GM08714 (cell line): ENCODE data around the gene CTDSPL.

ENCODE experiments used
- H3K4me3 ChIP-seq: fragments of 200-500 bp; sonication (Bioruptor generic); 2 replicates; pipeline ENCODE4 v1.5.1; 2014; ENCODE audit warnings: mild to moderate bottlenecking, low read length, inconsistent platforms
- ZNF274 ChIP-seq: IDR thresholded peaks from 2 replicates; pipeline ENCODE4 v1.6.1; 2012; ENCODE audit warnings: mild to moderate bottlenecking, low read depth, low read length

The CTDSPL gene

DNA sequence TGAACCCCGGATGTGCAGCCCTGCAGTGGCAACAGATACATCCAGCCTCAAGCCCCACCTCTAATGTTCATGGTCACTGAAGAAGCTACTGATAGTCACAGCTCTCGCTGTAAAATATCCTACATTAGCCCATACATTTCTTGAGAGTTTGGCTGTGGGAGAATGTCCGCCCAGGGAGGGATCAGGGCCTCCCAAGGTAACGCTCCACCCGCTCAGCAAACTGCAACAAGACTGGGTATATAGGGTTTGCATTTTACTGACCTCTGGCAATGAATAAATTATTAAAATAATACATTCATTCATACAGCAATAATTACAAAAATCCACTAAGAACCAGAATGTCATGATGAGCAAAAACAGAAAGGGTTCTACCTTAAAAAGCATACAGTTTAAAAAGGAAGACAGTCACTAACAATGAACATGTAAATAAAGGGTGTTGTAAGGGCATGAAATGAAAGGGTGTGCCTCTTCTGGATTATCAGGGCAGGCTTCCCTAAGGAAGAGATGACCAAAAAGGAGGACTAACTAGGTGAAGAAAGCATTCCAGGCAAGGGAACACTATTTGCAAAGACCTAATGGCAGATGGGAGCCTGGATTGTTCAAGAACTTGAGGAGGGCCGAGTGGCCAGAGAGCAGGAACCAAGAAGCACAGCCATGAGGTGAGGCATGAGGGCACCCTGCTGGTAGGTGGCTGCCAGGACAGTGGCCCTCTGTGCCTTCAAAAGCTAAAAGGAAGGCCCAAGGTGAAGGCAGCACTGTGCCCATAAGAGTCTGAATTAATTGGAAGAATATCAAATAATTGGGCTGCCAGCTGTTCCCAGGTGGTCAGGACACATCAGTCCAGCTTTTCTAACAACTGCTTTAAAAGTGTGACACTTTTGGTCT, 28.1 kb upstream of the CTDSPL start:
- no peak overlapping the region for H3K4me3 ChIP-seq
- no peak for TF ChIP-seq ZNF274

DNA sequence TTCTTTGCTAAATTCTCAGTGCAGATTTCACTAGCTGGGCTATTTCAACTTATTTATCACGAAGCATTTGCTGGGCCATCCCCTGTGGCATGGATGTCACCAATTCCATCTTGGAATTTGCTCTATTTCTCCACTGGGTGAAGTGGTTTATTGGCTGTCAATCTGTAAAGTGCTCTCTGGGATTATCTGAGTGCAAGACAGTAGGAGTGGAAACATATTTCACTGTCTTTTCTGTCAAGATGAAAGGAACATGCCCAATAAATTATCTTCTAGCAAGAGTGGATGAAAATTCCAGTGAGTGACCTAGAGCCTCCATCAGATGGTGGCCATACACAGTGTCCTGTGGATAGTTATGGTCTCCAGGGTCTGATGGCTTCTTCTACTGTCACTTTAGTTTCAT, 25.1 kb upstream of the CTDSPL start:
- no peak overlapping the region for H3K4me3 ChIP-seq
- no peak for TF ChIP-seq ZNF274

DNA sequence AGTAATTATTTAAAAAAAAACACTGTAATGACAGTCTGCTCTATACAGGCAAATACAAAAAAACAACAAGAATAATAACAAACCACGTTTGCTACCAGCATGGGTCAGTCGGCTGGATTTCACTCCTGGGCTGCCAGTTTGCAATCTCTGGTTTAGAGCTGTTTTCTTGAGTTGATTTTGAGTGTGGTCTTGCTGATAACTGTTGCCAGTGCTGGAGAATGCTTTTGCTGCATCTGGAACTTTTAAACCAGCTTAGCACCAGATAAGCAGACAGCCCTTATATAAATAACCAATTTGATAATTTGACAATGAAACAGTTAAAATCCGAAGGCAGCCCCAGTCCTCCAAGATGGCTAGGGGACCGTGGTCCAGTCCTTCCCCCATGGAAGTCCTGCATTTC, 14.0 kb upstream of the CTDSPL start:
- no peak for TF ChIP-seq ZNF274
- no peak overlapping the region for H3K4me3 ChIP-seq

DNA sequence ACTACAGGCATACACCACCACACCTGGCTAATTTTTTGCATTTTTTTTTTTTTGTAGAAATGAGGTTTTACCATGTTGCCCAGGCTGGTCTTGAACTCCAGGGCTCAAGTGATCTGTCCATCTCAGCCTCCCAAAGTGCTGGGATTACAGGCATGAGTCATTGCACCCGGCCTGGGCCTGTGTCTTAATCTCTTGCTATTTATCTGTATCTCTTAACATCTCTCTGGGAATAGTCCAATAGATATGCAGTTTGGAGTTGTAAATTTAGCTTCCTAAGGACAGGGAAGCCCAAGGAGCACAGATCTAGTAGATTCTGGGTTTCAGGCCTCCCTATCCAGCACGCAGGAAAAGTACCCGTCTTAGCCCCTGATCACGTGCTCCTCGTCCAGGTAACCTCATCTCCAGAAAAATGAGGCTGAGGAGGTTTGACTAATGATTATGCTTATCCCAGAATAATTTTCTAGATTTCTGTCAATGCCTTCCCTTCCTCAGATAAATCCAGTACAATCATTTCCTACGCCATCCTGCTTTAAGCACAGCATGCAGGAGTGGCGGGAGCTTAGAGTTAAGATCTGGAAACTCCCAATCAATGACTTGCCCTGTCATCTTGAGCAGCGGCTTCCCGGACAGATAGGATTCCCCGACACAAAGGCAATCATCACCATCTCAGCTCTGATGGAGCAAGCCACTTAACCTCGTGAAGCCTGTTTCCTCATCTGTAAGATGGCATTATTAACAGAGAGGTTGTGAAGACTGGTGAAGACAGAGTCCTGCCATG, 12.3 kb upstream of the CTDSPL start:
- no peak for TF ChIP-seq ZNF274
- H3K4me3 ChIP-seq, result no peak overlapping the region

DNA sequence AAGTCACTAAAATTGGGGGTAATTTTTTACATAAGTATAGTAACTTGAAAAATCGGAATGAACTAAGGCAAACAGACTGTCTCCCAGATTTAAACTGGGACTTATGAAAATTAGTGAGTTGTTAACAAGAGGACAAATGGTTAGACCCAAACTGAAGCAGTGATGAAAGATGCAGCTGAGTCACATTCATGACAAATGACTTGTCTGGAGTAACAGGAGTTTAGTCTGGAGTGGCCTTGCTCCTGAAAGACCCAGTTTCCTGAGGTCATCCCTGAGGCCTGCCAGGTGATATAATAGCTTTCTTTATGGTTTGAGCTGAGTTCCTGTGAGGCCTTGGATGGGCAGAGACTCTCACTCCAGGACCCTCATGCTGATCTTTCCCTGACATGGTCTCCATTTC, 9.6 kb upstream of the CTDSPL start:
- no peak overlapping the region for H3K4me3 ChIP-seq
- no peak for TF ChIP-seq ZNF274

DNA sequence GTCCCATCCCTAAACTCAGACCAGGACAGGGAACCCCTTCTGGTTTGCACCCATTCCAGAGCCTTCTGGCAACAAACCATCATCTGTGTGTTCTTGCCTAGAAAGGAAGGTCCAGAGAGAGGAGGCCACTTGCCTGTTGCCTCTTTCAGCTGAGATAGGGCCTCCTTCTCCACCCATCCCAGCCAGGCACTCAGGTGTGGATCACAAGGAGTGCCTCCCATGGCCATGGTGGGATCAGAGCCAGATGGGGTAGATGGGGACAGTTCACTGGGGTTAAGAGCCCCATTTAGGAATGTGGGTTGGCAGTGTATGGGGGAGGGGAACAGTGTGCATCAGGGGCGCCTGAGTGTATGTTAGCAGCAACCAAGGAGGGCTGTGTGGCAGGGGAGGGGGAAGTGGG, 8.9 kb upstream of the CTDSPL start:
- no peak for TF ChIP-seq ZNF274
- H3K4me3 ChIP-seq, result no peak overlapping the region

DNA sequence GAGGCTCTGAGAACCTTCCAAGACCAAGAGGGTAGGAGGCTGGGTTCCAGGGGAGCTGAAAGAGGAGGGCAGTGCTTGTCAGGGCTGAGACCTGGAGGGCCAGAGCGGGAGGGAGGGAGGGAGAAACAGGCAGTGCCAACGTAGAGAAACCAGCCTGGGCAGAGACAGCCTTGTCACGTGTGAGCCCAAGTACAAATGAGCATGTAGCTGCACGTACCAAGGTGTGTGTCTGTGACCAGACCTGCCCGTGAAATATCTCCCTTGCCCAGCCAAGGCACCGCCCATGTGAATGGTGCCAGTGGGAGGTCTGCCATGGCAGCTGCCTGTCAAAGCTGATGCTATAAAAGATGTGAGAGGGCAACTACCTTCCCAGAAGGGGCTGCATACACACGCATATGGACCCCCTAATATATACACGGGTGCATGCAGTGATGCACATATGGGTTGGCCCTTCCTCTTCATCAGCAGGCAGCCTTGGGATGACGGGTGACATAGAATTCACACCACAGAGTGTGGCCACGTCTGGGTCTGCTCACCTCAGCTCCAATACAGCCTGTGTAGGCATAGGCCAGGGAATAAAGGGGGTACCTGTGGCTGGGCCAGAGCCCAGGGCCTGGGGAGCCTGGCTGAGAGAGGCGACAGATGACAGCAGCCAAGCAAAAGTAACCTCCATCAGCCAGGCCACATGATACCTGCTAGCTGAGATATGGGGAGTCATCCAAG, 7.8 kb upstream of the CTDSPL start:
- no peak overlapping the region for H3K4me3 ChIP-seq
- no peak for TF ChIP-seq ZNF274

DNA sequence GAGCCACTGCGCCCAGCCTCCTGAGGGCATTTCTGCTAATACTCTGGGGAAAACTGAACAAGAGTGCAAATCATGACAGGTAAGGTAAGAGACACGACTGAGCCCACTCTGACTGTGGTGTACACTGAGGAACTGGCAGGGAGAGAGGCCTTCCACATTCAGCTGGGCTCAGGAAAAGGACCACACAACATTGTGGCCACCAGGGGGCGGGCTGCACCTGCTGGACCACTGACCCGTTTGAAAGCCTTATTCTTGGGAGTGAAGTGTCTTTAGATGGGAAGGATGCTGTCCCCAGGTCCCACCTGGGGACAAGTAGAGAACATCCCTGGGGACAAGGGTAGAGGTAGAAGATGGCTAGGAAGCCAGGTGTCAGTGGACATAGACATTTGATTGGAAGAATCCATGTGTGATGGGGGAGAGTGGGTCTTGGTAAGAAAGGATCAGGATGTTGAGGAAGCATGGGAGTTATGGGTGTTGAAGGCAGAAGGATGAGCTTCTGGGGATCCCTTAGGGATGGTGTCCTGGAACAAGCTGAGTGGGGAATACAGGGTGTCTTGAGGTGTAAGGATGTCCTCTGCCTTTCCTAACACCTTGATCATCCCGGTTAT, 6.2 kb upstream of the CTDSPL start:
- no peak for TF ChIP-seq ZNF274

DNA sequence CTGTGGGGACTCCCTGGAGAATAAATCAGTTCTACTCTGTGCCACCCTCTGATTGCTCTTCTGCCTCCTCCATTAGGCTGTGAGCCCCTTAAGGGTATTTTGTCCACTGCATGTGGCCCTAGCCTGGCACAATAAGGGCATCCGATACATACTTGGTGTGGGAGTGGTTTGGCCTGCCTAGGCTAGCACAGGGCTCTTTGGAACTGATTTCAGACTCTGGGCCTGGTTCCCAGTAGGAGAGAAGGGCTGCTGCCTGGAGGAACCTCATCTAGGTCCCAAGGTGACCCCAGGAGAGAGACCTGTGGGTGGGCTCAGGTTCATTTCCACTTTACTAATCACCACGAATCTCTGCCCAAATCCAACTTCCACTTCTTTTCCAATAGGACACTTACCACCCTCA, 5.3 kb upstream of the CTDSPL start:
- TF ChIP-seq ZNF274, result no peak
- H3K4me3 ChIP-seq, result no peak overlapping the region

More for the DNA sequence above, 6.2 kb upstream of the CTDSPL start:
- no peak overlapping the region for H3K4me3 ChIP-seq

DNA sequence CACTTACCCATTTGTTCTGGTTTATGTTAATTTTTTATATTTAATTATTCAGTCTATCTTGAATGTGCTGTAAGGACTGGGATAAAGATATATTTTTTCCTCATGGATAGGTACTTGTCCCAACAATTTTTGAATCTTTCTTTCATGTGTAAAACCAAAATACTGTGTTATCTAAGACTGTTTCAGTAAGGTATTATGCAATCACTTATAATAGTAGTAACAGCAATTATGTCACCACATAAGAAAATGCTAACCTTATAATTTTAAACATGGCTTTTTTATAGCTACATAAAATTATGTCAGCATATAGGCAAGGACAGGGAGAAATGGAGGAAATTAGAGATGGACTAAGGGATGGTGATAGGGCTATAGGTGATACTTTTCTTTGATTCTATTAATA, 2.9 kb upstream of the CTDSPL start:
- no peak for TF ChIP-seq ZNF274
- H3K4me3 ChIP-seq, result no peak overlapping the region

DNA sequence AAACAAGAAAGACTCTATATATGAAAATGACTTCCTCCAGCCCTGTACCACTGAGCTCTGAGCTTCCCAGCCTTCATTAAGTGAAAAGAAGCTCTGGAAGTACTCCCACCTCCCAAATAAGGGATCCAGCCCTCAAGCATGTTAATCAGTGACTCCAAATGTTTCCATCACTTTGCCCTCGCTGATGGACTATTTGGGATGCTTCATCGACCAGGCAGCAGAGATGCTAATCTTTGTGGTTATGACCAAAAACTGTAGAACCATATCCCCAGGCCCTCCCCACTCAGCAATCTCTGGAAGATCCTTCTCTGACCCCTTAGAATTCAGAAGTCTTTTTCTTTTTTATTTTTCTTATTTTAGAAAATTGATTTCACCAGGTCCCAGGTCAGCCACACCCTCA, 2.3 kb upstream of the CTDSPL start:
- TF ChIP-seq ZNF274, result no peak
- no peak overlapping the region for H3K4me3 ChIP-seq

DNA sequence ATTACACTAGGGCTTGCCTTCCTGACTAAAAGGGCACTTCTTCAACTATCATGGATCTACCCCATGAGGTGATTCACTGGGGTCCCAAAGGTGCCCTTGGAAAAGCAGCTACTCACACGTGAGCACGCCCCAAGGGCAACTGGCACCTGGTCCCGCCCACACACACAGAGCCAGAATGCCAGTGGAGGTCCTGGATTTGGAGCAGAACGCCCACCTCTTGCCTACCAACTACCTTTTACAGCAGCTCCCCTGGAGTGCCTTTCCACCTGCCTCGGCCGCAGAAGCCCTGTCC, 1.8 kb upstream of the CTDSPL start:
- no peak for TF ChIP-seq ZNF274
- H3K4me3 ChIP-seq, result no peak overlapping the region

DNA sequence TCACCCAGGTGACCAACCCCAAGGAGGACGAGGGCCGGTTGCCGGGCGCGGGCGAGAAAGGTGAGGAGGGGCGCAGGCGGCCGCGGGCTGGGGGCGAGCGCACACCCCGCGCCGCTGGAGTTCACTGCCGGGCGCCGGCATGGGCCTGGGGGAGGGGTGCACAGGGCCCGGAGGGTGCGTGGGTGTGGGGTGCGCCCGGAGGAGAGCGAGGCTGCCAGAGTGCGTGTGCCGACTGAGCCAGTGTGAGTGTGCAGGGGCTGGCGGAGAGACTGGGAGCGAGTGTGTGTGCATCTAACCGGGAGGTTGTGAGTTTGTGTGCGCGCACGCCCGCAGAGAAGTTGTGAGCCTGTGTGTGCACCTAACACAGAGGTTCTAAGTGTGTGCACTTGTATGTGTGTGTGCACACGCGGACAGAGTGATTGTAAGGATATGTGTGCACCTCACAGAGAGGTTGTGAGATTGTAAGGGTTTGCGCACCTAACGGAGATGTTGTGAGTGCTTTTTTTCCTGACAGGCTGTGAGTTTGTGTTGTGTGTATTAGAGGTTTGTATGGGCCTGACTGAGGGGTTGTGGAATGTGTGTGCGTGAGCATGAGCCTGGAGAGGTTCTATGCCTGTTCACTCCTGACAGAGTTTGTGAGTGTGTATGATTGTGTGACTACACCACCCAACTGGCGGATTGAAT, 681 bp downstream of the CTDSPL start:
- no peak overlapping the region for H3K4me3 ChIP-seq
- TF ChIP-seq ZNF274, result no peak
